ENCODE results near the gene DDR2.

GRCh38 chr1:162654915-162655620 lies 22.8 kb downstream of the DDR2 start:
- TF ChIP-seq CTCF (IDR thresholded peaks at IDR 0.05; ENCODE audit: low read length), result no peak
- no peak for TF ChIP-seq EZH2phosphoT487 (IDR thresholded peaks at IDR 0.05; ENCODE audit: low read length)
- no peak for TF ChIP-seq EZH2 (optimal IDR thresholded peaks at IDR 0.05; ENCODE audit: low read depth, low read length)
